ENCODE results near the gene HOXA11.

The HOXA11 gene

GRCh38 chr7:27180431-27181420 is 4.3 kb downstream of the HOXA11 start:
- DNase-seq (ENCODE audit: low read depth in 2 of 2) = no peak

DNA sequence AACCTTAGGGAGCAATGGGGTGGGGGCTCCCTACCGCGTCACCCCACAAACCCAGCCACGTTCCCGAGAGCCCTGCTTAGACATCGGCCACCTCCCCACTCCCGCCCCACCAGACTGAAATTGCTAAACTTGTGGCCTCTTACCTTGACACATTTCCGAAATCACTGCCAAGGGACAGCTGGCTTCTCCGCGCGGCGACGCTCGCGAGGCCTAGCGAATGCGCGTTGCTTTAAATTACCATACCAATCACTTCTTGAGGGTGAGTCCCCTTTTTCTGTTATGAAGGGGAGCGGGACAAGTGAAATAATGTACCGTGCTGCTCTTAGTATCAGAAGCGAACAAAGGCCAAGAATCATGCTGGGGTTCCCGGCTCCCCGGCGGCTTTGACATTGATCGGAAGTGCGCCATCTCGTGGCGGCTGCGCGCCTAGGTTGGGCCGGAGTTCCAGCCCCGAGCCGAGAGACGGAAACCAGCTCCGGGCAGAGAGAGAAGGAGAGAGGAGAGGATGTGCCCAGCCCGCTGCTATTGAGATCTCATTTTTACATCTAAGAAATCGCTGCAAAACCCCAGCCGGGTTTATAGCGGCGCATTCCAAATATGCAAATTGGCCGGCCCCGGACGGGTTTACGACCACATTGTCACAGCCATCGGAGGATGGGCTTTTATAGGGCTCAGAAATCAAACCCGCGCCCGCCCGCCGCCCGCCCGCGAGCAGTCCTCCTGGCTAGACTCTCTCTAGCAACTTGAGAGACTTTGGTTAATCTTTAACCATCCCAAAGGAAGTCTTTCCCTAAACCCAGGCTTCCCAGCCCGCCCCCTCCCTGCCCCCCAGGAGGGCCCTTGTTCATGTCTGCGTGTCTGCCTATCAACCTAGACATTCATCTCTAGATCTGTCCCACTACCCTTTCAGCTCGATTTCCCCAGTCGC is 5.3 kb downstream of the HOXA11 start:
- peak in 1 of 2 experiments; percentile 64 for DNase-seq (ENCODE audit: low read depth in 2 of 2)

- no peak for DNase-seq (ENCODE audit: low read depth in 2 of 2)
These were observed 6.0 kb downstream of the HOXA11 start for GRCh38 chr7:27179030-27179429.

GRCh38 chr7:27178366-27178765 is 6.7 kb downstream of the HOXA11 start:
- no peak for DNase-seq (ENCODE audit: low read depth in 2 of 2)

- DNase-seq (ENCODE audit: low read depth in 2 of 2) = no peak
These were observed 7.2 kb downstream of the HOXA11 start for GRCh38 chr7:27177795-27178320.

DNA sequence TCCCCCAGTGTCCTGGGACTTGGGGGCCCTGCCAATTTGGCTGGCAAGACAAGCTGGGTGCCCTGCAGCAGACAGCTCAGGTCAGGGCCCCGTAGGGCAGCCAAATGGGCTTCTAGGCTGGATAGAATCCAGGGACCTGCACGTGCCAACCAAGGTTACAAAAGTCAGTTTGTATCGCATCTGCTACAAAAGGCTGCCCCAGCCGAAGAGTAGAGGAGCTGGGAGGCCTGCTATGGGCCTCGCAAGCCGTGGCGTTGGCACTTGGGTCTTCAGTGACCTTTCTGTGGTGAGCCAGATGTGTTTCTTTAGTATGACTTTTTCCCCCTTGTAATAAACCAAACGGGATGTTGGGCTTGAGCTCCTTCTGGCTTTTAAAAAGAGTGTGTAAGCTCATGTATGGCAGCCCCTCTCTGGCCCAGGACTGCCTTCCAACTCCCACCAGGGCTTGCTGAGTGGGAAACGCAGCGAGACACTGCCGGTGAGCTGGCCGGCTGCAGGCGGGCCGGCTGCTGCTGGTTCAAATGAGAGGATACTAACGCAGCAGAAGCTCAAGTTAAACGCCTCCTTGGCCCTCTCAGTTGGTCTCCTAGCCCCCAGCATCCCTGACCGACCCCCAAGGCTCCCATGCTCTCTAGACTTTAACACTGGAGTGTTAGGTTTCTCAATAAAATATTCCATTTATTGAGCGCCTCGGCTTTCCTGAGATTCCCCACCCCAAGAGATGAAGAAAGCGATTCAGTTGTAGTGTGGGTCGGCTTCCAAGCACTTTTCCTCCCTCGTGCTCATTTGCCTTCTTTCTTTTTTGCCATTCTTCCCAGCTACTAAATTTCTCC is 7.9 kb downstream of the HOXA11 start:
- no peak for DNase-seq (ENCODE audit: low read depth in 2 of 2)

GRCh38 chr7:27176524-27176845 is 8.5 kb downstream of the HOXA11 start:
- DNase-seq (ENCODE audit: low read depth in 2 of 2) = no peak

DNA sequence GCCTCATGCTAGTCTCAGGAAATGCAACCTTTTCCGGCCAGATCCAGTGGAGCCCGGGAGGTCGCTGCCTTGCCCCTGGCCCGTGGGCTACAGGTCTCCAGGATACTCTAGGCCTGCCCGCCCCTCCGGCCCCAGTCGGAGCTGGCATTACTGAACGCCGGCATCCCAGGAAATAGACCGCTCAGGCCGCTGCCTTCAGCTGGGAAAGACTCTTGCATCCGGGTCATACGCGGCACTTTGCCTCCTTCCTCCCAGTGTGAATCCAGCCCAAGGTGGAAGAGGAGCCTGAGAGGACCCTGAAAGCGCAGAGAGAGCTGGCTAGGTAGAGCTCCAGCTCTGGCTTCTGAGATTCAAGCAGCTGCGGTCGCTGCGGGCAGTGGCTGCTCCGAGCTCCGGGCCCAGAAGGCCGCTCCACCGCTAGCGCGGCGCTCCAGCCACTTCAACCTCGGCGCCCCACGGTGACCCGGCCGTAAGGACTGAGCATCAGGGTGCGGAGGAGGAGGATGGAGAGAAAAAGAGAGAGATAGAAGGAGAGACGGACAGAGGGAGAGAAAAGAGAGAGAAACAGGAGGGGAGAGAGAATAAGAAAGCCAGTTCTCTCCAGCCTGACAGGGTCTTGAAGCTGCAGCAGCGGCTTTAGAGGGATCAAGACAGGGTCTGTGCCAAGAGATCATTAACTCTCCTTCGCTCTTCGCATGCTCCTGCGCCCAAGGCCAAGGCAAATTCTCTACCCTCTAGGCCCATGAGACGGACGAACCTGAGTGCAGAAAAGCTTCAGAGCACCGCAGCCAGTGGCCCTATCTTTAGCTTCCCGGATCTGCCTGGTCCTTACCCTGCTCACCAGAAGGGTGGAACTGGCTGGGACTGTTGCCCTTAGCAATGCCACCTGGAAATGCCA is 9.2 kb downstream of the HOXA11 start:
- no peak for DNase-seq (ENCODE audit: low read depth in 2 of 2)

- no peak for DNase-seq (ENCODE audit: low read depth in 2 of 2)
These were observed 10.0 kb downstream of the HOXA11 start for GRCh38 chr7:27174874-27175625.

GRCh38 chr7:27173956-27174873 is 10.8 kb downstream of the HOXA11 start, which contains the start of gene HOXA10:
Gene HOXA10 (minus strand): TSS chr7:27174320. CDS start chr7:27174306, 14 bp downstream.
- peak in 1 of 2 experiments; percentile 62 for DNase-seq (ENCODE audit: low read depth in 2 of 2)

GRCh38 chr7:27173511-27173955 is 11.5 kb downstream of the HOXA11 start:
- DNase-seq (ENCODE audit: low read depth in 2 of 2) = no peak

DNA sequence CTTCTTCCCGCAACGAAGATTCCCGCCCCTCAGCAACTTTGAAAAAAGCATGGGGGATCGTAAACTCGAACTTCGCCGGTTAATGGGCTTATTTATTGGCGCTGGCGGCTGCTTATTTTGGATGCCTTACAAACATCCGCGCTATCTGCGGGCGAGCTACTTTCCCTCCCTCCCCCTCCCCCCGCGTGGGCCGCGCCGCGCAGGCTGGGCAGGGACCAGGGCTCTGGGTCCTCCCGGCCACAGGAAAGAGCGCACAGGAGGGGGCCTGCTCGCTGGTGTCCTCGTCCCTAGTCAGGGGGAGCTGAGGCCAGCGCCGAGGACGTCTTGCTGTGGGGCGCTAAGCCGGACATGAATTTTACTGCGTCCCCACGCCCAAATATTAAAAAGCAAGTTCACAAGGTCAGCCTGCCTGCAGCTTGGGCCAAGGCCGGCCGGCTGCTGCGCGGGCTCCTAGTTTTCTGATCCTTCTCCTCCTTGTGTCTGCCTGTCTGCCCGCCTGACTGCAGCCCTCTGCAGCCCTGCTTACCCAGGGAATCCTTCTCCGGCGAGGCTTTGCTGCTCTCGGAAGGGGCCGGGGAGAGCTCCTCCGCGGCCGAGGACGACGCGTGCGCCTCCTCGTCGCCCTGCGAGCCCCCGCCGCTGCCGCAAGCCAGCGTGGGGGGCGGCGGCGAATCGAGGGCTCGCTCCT is 12.1 kb downstream of the HOXA11 start:
- DNase-seq (ENCODE audit: low read depth in 2 of 2) = peak in 1 of 2 experiments; percentile 53

GRCh38 chr7:27172315-27172774 is 12.7 kb downstream of the HOXA11 start:
- no peak for DNase-seq (ENCODE audit: low read depth in 2 of 2)

- DNase-seq (ENCODE audit: low read depth in 2 of 2) = no peak
These were observed 13.3 kb downstream of the HOXA11 start for GRCh38 chr7:27171637-27172314.

- no peak for DNase-seq (ENCODE audit: low read depth in 2 of 2)
These were observed 13.8 kb downstream of the HOXA11 start for GRCh38 chr7:27171325-27171636.

DNA sequence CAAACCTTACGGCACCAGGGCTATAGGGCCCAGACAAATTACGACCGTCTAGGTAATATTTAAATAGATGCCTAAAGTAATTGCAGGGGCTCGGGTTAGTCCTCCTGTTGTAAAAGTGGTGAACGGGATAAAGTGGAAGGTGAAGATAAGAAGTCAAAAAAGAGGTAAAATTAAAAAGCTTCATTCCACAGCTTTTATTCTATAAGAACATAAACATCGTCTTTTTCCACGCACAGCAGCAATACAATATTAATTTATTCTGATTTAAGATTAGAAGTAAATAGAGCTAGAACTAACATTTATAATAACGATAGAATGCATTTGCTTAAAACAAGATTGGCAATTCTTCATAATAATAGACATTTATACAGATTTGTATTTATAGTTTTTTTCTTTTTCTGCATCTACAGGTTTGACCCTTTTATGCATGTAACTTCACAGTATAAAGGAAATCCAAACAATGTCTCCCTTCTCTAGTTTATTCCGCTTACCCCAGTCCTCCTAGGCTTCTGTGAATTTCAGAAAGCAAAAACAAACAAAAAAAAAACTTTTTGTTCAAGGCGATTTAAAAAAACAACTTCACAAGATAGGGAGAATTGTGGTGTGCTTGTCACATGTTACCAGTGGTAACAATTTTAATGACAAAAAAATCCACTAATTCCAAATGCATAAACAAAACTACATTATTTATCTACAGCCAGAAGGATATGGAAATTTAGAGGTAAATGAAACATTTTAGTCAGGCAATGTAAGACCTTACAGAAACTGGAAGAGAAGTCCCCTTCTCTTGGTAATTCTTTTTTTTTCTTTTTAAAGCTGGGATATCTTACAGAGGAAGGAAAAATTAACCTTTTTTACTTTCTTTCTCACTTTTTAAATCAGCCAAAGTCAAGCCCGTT is 14.4 kb downstream of the HOXA11 start:
- no peak for DNase-seq (ENCODE audit: low read depth in 2 of 2)
